ENCODE data around the gene LRP1-AS. TPM values are rescaled to one million over a fixed set of nuclear protein-coding genes. Genes with fewer than 3 reads are reported as not detected.

Gene LRP1-AS
- total RNA-seq, 4 donors from 2014 or later: not detected

- no peak for TF ChIP-seq CTCF (IDR thresholded peaks at IDR 0.05; ENCODE audit: low read depth)
Measured at GRCh38 chr12:57148469-57149244, 1.2 kb upstream of the LRP1-AS start.

GRCh38 chr12:57146092-57146491 is 1.3 kb downstream of the LRP1-AS start:
- TF ChIP-seq CTCF (IDR thresholded peaks at IDR 0.05; ENCODE audit: low read depth): no peak

GRCh38 chr12:57145460-57146059 is 1.9 kb downstream of the LRP1-AS start:
- no peak for TF ChIP-seq CTCF (IDR thresholded peaks at IDR 0.05; ENCODE audit: low read depth)

- no peak for TF ChIP-seq CTCF (IDR thresholded peaks at IDR 0.05; ENCODE audit: low read depth)
Measured at GRCh38 chr12:57143454-57143853, 4.0 kb downstream of the LRP1-AS start.

GRCh38 chr12:57142727-57143126 is 4.7 kb downstream of the LRP1-AS start:
- TF ChIP-seq CTCF (IDR thresholded peaks at IDR 0.05; ENCODE audit: low read depth): no peak

- TF ChIP-seq CTCF (IDR thresholded peaks at IDR 0.05; ENCODE audit: low read depth): no peak
Measured at GRCh38 chr12:57142121-57142520, 5.3 kb downstream of the LRP1-AS start.

GRCh38 chr12:57141249-57141648 is 6.2 kb downstream of the LRP1-AS start:
- no peak for TF ChIP-seq CTCF (IDR thresholded peaks at IDR 0.05; ENCODE audit: low read depth)

Measured in subcutaneous adipose tissue (tissue), 4 donors.